ENCODE measurements around the gene MGLL. TPM values are rescaled to one million over a fixed set of nuclear protein-coding genes. Genes with fewer than 3 reads are reported as not detected.

The MGLL gene
- total RNA-seq, 1 donor from 2014 or later, result 2.5 TPM

- Mint-ChIP-seq H3K36me3 (peaks cover 3% of the 10 kb centered on the region), H3K4me1 (peaks cover 1% of the 10 kb centered on the region), H3K27me3 (ENCODE audit: low read depth) (no peaks in the 10 kb centered on the region), H3K4me3 (no peak overlapping the region), H3K27ac (no peak overlapping the region), H3K9me3 (peaks cover 19% of the 10 kb centered on the region)
- no peak for TF ChIP-seq CTCF (IDR thresholded peaks at IDR 0.05; ENCODE audit: unreplicated experiment)
- DNase-seq (ENCODE audit: low spot score in 2 of 2, unreplicated experiment in 2 of 2), result no peak
Measured at GRCh38 chr3:127768346-127769008, 53.8 kb downstream of the MGLL start.

GRCh38 chr3:127767126-127767525 is 55.2 kb downstream of the MGLL start:
- no peak for TF ChIP-seq CTCF (IDR thresholded peaks at IDR 0.05; ENCODE audit: unreplicated experiment)
- H3K27ac Mint-ChIP-seq, result no peak overlapping the region
- H3K9me3 Mint-ChIP-seq, result peaks cover 19% of the 10 kb centered on the region
- H3K4me3 Mint-ChIP-seq, result no peak overlapping the region
- H3K36me3 Mint-ChIP-seq, result peaks cover 3% of the 10 kb centered on the region
- H3K4me1 Mint-ChIP-seq, result peaks cover 1% of the 10 kb centered on the region
- no peak for DNase-seq (ENCODE audit: low spot score in 2 of 2, unreplicated experiment in 2 of 2)
- H3K27me3 Mint-ChIP-seq (ENCODE audit: low read depth), result no peaks in the 10 kb centered on the region

DNA sequence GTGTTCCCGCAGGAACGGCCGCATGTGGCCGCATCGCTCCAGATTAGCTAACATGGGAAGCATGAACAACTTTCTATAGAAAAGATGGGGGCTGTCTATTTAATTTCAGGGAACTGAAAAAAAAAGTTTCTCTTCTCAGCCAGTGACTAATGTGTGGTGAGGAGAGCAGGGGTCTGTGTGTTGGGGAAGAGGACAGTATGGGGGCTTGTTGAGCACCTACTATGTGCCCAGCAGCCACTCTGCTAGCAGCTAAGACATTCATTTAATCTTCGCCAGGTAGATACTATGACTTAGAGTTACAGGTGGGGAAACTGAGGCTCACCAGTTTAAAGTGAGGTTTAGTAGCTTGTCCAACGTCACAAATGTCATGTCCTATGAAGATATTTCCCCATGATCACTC is 56.6 kb downstream of the MGLL start:
- H3K4me3 Mint-ChIP-seq, result no peak overlapping the region
- TF ChIP-seq CTCF (IDR thresholded peaks at IDR 0.05; ENCODE audit: unreplicated experiment), result no peak
- no peaks in the 10 kb centered on the region for H3K27me3 Mint-ChIP-seq (ENCODE audit: low read depth)
- peaks cover 3% of the 10 kb centered on the region for H3K36me3 Mint-ChIP-seq
- no peak overlapping the region for H3K27ac Mint-ChIP-seq
- peaks cover 19% of the 10 kb centered on the region for H3K9me3 Mint-ChIP-seq
- peaks cover 1% of the 10 kb centered on the region for H3K4me1 Mint-ChIP-seq
- DNase-seq (ENCODE audit: low spot score in 2 of 2, unreplicated experiment in 2 of 2), result no peak

DNA sequence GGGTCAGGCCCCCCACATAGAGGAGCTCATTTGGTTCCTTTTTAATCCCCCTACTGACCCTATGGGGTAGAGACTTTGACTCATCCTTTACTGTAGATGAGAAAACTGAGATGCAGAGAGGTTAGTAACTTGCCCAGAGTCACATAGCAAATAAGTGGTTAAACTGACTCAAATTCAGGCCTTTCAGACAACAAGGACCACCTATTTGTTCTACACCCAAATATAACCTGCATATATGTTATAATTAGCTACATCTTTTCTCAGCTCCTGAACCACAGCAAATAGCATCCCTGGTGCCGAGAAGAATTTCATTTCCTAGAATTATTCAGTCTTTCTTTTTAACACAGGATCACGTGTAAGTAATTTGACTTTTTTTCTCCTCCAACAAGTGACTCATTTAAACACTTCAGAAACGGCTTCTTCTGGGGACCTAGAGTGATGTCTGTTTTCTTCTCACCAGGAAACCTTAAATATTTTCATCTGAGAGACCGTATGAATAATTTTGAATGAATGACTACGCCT is 57.4 kb downstream of the MGLL start:
- Mint-ChIP-seq H3K27ac (no peak overlapping the region), H3K27me3 (ENCODE audit: low read depth) (no peaks in the 10 kb centered on the region), H3K36me3 (peaks cover 3% of the 10 kb centered on the region), H3K9me3 (peaks cover 19% of the 10 kb centered on the region), H3K4me3 (no peak overlapping the region), H3K4me1 (peaks cover 1% of the 10 kb centered on the region)
- DNase-seq (ENCODE audit: low spot score in 2 of 2, unreplicated experiment in 2 of 2), result no peak
- no peak for TF ChIP-seq CTCF (IDR thresholded peaks at IDR 0.05; ENCODE audit: unreplicated experiment)

DNA sequence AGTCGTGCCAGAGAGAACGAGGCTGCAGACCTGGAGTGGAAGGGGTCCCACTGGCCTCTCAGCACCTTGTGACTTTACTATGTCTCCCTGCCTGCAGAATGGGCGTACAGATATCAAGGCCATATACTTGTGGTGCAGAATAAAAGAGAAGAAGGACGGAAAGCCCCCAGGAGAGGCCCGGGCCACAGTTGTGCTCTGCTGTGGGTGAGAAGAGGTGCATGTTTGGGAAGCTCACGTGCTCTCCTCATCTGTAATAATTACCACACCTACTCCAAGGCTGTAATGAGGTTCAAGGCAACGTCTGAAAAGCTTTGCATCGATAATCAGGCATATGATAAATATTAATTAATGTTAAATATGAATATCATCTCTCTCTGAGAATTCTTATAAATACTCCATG is 58.0 kb downstream of the MGLL start:
- TF ChIP-seq CTCF (IDR thresholded peaks at IDR 0.05; ENCODE audit: unreplicated experiment), result no peak
- Mint-ChIP-seq H3K36me3 (peaks cover 3% of the 10 kb centered on the region), H3K9me3 (peaks cover 19% of the 10 kb centered on the region), H3K4me1 (peaks cover 1% of the 10 kb centered on the region), H3K27me3 (ENCODE audit: low read depth) (no peaks in the 10 kb centered on the region), H3K4me3 (no peak overlapping the region), H3K27ac (no peak overlapping the region)
- DNase-seq (ENCODE audit: low spot score in 2 of 2, unreplicated experiment in 2 of 2), result no peak

All from mesothelial cell of epicardium (in vitro differentiated cells).